ENCODE measurements around the gene SORBS2. TPM values are rescaled to one million over a fixed set of nuclear protein-coding genes. Genes with fewer than 3 reads are reported as not detected.

The SORBS2 gene
- total RNA-seq, 1 experiment from 2014 or later, result 9.7 TPM

DNA sequence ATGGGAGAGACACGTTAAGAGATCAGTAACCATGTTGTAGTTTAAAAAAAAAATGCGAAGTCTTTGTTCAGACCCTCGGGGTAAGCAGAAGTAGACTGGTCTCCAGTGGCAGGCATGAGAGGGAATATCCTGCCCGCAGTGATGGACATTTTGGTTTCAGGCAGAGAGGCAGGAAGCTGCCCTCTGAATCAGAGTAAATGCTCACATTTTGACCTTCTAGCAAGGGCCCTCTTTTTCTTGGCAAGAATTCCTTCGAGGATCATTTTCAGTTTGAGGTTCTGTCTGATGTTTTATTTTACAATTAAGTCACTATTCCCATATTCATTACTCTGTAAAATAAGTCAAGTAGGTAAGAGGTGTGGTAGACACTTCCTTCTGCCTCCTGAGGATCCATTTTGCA, 28.4 kb downstream of the SORBS2 start:
- H2AFZ ChIP-seq (ENCODE audit: low read length), result no peak overlapping the region
- H3K4me1 Mint-ChIP-seq, result peaks cover 27 to 40% of the 10 kb centered on the region in 2 experiments
- TF ChIP-seq, protein P1, sequence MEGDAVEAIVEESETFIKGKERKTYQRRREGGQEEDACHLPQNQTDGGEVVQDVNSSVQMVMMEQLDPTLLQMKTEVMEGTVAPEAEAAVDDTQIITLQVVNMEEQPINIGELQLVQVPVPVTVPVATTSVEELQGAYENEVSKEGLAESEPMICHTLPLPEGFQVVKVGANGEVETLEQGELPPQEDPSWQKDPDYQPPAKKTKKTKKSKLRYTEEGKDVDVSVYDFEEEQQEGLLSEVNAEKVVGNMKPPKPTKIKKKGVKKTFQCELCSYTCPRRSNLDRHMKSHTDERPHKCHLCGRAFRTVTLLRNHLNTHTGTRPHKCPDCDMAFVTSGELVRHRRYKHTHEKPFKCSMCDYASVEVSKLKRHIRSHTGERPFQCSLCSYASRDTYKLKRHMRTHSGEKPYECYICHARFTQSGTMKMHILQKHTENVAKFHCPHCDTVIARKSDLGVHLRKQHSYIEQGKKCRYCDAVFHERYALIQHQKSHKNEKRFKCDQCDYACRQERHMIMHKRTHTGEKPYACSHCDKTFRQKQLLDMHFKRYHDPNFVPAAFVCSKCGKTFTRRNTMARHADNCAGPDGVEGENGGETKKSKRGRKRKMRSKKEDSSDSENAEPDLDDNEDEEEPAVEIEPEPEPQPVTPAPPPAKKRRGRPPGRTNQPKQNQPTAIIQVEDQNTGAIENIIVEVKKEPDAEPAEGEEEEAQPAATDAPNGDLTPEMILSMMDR (conservative IDR thresholded peaks at IDR 0.05), result no peak
- H3K4me2 ChIP-seq (ENCODE audit: insufficient read depth, insufficient read length, low read length), result no peak overlapping the region
- H3K27me3 Mint-ChIP-seq (ENCODE audit: low read depth), result no peaks in the 10 kb centered on the region
- H2AK5ac ChIP-seq (ENCODE audit: insufficient read length, low read length), result no peak overlapping the region
- H3K4me3 Mint-ChIP-seq, result no peak overlapping the region
- H3K23me2 ChIP-seq (ENCODE audit: insufficient read length, low read depth, low read length, poor library complexity, severe bottlenecking), result no peaks in the 10 kb centered on the region
- no peak for DNase-seq
- no peak overlapping the region for H3T11ph ChIP-seq (ENCODE audit: low read length)
- no peak overlapping the region for H2BK12ac ChIP-seq (ENCODE audit: insufficient read length, low read depth, low read length)
- no peak overlapping the region for H3K18ac ChIP-seq (ENCODE audit: insufficient read length, low read depth, low read length)
- no peaks in the 10 kb centered on the region for H3K9me3 ChIP-seq (ENCODE audit: control insufficient read depth, low read depth, low read length)
- H3K36me3 Mint-ChIP-seq (ENCODE audit: insufficient read depth in 1 of 3, low read depth in 3 of 3), result no peaks in the 10 kb centered on the region
- H3K27me3 ChIP-seq (ENCODE audit: insufficient read depth, low read length), result no peaks in the 10 kb centered on the region
- no peaks in the 10 kb centered on the region for H3K9me3 Mint-ChIP-seq
- no peaks in the 10 kb centered on the region for H4K20me1 ChIP-seq (ENCODE audit: control insufficient read depth, insufficient read depth, insufficient read length)
- H3K56ac ChIP-seq (ENCODE audit: insufficient read length, low read depth, low read length), result no peak overlapping the region
- H2BK15ac ChIP-seq (ENCODE audit: low read depth, low read length), result no peak overlapping the region
- H3K23ac ChIP-seq (ENCODE audit: insufficient read length, low read depth, low read length), result no peak overlapping the region
- no peak overlapping the region for H4K91ac ChIP-seq (ENCODE audit: insufficient read length, low read depth, low read length)
- no peak overlapping the region for H3K4ac ChIP-seq (ENCODE audit: low read depth, low read length)
- H3K27ac Mint-ChIP-seq, result no peak overlapping the region
- H3K79me1 ChIP-seq (ENCODE audit: insufficient read depth, low read depth, low read length, poor library complexity, severe bottlenecking), result no peaks in the 10 kb centered on the region
- H4K5ac ChIP-seq (ENCODE audit: insufficient read length, low read depth, low read length), result no peak overlapping the region
- no peak overlapping the region for H3K14ac ChIP-seq (ENCODE audit: insufficient read depth, low read length)
- no peak overlapping the region for H3K9ac ChIP-seq (ENCODE audit: extremely low read depth, insufficient read length, low read length)
- no peak overlapping the region for H2BK5ac ChIP-seq (ENCODE audit: insufficient read length, low read length)
- H3K4me1 ChIP-seq (ENCODE audit: insufficient read depth, low read length), result no peaks in the 10 kb centered on the region
- no peaks in the 10 kb centered on the region for H3K79me2 ChIP-seq (ENCODE audit: insufficient read depth, low read length)
- no CpG with 5 or more reads among the region's 5 CpGs for WGBS (ENCODE audit: extremely low coverage, insufficient read length, low lambda C conversion rate)
- H2BK20ac ChIP-seq (ENCODE audit: low read depth, low read length, poor library complexity, severe bottlenecking), result no peak overlapping the region
- no peak overlapping the region for H3K27ac ChIP-seq (ENCODE audit: insufficient read length, low read depth, low read length)
- H4K8ac ChIP-seq (replicated peaks; ENCODE audit: insufficient read length, low read depth, low read length), result no peak overlapping the region
- no peak overlapping the region for H2BK120ac ChIP-seq (ENCODE audit: low read depth, low read length, poor library complexity, severe bottlenecking)
